HepG2 (cell line): Measurements from ENCODE around the gene IBTK. TPM values are rescaled to one million over a fixed set of nuclear protein-coding genes. Genes with fewer than 3 reads are reported as not detected.

Experiments used
- ATAC-seq: fragments of 200-7000 bp; cut with Tn5 transposase; 3 replicates; pipeline ENCODE4 v1.9.1; 2020; ENCODE audit warnings: mild to moderate bottlenecking, moderate library complexity
- BruUV-seq: library from RNA; stranded (reverse); fragments of 400-500 nt; replicated peaks from 2 replicates; lab custom pipeline; 2021; lab: Mats Ljungman, UMichigan
- CTCF ChIA-PET: fragments of 300-600 bp; formaldehyde crosslinking; extraction: SDS; loops from one replicate; lab custom pipeline; 2021; ENCODE audit warnings: low total read pairs, inconsistent platforms, low intra/inter-chr PET ratio; lab: Yijun Ruan, JAX
- POLR2A ChIA-PET: fragments of 350-600 bp; sonication (Branson Sonifier 250); formaldehyde crosslinking; loops from one replicate; lab custom pipeline; 2020; ENCODE audit warnings: antibody characterized with exemption, inconsistent platforms; lab: Yijun Ruan, JAX
- DNase-seq: peaks from one replicate; pipeline ENCODE4 v3.0.0-alpha.2; 2015; ENCODE audit warnings: low spot score
- FAIRE-seq: peaks from 3 replicates; lab custom pipeline; 2011; peaks lifted over from hg19 to GRCh38; lab: Jason Lieb, UNC
- H2AFZ ChIP-seq: one replicate; pipeline ENCODE4 v1.6.1; 2011; ENCODE audit warnings: low read length, inconsistent platforms
- H3K27ac ChIP-seq: fragments of 300-600 bp; 3 replicates; pipeline ENCODE4 v1.8.0; 2011; ENCODE audit warnings: mixed run types, mild to moderate bottlenecking, mixed read lengths, low read length, inconsistent platforms; ENCODE audit not compliant: insufficient read depth; ENCODE audit errors: extremely low read length
- H3K27me3 ChIP-seq, 2 experiments: fragments of 200-600 bp in 1 of 2; 2 replicates in 1 of 2; 3 replicates in 1 of 2; pipeline versions ENCODE4 v1.6.0 to v1.8.0; 2011; ENCODE audit warnings: low read length in 2 of 2, mild to moderate bottlenecking in 2 of 2, moderate library complexity in 2 of 2, inconsistent platforms in 1 of 2; ENCODE audit not compliant: insufficient read depth in 2 of 2, control insufficient read depth in 1 of 2
- H3K36me3 ChIP-seq, 2 experiments: fragments of 200-600 bp in 1 of 2; replicated peaks in 1 of 2; 2 replicates in 1 of 2; 3 replicates in 1 of 2; pipeline versions ENCODE4 v1.5.1 to v1.8.0; 2011; ENCODE audit warnings: low read length in 2 of 2, inconsistent platforms in 1 of 2; ENCODE audit not compliant: insufficient read depth in 2 of 2, control insufficient read depth in 1 of 2
- H3K4me1 ChIP-seq: 2 replicates; pipeline ENCODE4 v1.5.1; 2012; ENCODE audit warnings: low read length, inconsistent platforms; ENCODE audit not compliant: insufficient read depth
- H3K4me2 ChIP-seq: 2 replicates; pipeline ENCODE4 v1.6.0; 2011; ENCODE audit warnings: low read depth, low read length, inconsistent platforms
- H3K4me3 ChIP-seq, 3 experiments: fragments of 200-600 bp in 1 of 3; sonication (generic), shearing (Covaris generic) in 1 of 3; replicated peaks in 1 of 3; 2 replicates each; pipeline ENCODE4 v1.5.1; 2011 to 2016; ENCODE audit warnings: low read length in 3 of 3, inconsistent platforms in 2 of 3, low read depth in 2 of 3, mild to moderate bottlenecking in 2 of 3, control low read depth in 1 of 3, mixed read lengths in 1 of 3; ENCODE audit not compliant: insufficient read depth in 1 of 3
- H3K79me2 ChIP-seq: one replicate; pipeline ENCODE4 v1.6.1; 2011; ENCODE audit warnings: low read length, inconsistent platforms; ENCODE audit not compliant: insufficient read depth
- H3K9ac ChIP-seq: 2 replicates; pipeline ENCODE4 v1.6.0; 2011; ENCODE audit warnings: mild to moderate bottlenecking, low read depth, low read length, inconsistent platforms; ENCODE audit not compliant: insufficient read depth
- H3K9me3 ChIP-seq: 2 replicates; pipeline ENCODE4 v1.5.1; 2012; ENCODE audit warnings: mild to moderate bottlenecking, low read length
- H4K20me1 ChIP-seq: 2 replicates; pipeline ENCODE4 v1.6.0; 2011; ENCODE audit warnings: inconsistent platforms, mild to moderate bottlenecking, low read length, moderate library complexity; ENCODE audit not compliant: insufficient read depth
- ARNTL ChIP-seq: sonication (generic); formaldehyde crosslinking; IDR thresholded peaks from 2 replicates; pipeline ENCODE4 v1.4.0; 2020; ENCODE audit warnings: mild to moderate bottlenecking, missing genetic modification reagents
- CSRNP2 ChIP-seq: sonication (generic); formaldehyde crosslinking; conservative IDR thresholded peaks from 2 replicates; pipeline ENCODE4 v1.8.0; 2022; ENCODE audit warnings: low read depth, missing genetic modification reagents
- EEA1 ChIP-seq: sonication (generic); formaldehyde crosslinking; IDR thresholded peaks from 2 replicates; pipeline ENCODE4 v1.5.1; 2020; ENCODE audit warnings: mild to moderate bottlenecking, missing genetic modification reagents, borderline replicate concordance
- FOXJ3 ChIP-seq: sonication (generic); formaldehyde crosslinking; IDR thresholded peaks from 2 replicates; pipeline ENCODE4 v1.4.0; 2020; ENCODE audit warnings: missing genetic modification reagents, mild to moderate bottlenecking, borderline replicate concordance
- GATAD2A ChIP-seq: IDR thresholded peaks from 2 replicates; pipeline ENCODE4 v1.6.1; 2016
- GTF2F1 ChIP-seq: fragments of 150-350 bp; IDR thresholded peaks from 2 replicates; pipeline ENCODE4 v1.6.1; 2014; ENCODE audit warnings: low read length
- HOXA5 ChIP-seq: sonication (generic); formaldehyde crosslinking; IDR thresholded peaks from 2 replicates; pipeline ENCODE4 v1.4.0; 2020; ENCODE audit warnings: missing genetic modification reagents
- IKZF4 ChIP-seq: sonication (generic); formaldehyde crosslinking; IDR thresholded peaks from 2 replicates; pipeline ENCODE4 v1.5.1; 2020; ENCODE audit warnings: borderline replicate concordance, mild to moderate bottlenecking, low read depth, missing genetic modification reagents; ENCODE audit errors: not compliant biosample characterization
- KAT8 ChIP-seq: IDR thresholded peaks from 2 replicates; pipeline ENCODE4 v1.6.1; 2016; ENCODE audit warnings: missing genetic modification reagents, missing compliant biosample characterization
- MED13 ChIP-seq: sonication (generic); formaldehyde crosslinking; IDR thresholded peaks from 2 replicates; pipeline ENCODE4 v1.5.0; 2020; ENCODE audit warnings: missing genetic modification reagents
- POLR2A ChIP-seq, 2 experiments: IDR thresholded peaks; 2 replicates each; pipeline ENCODE4 v1.6.1; 2011; ENCODE audit warnings: low read depth in 2 of 2, low read length in 2 of 2, mild to moderate bottlenecking in 1 of 2, moderate library complexity in 1 of 2; ENCODE audit not compliant: insufficient read depth in 1 of 2
- SMAD1 ChIP-seq: sonication (generic); formaldehyde crosslinking; IDR thresholded peaks from 2 replicates; pipeline ENCODE4 v1.4.0; 2020; ENCODE audit warnings: missing genetic modification reagents, low read depth, mild to moderate bottlenecking, borderline replicate concordance
- SOX13 ChIP-seq, 3 experiments: fragments of 450-650 bp in 1 of 3; sonication (generic) in 1 of 3; formaldehyde crosslinking in 1 of 3; IDR thresholded peaks in 2 of 3; conservative IDR thresholded peaks in 1 of 3; 2 replicates each; pipeline versions ENCODE4 v1.5.0 to v1.6.1; 2016 to 2020; ENCODE audit warnings: antibody characterized with exemption in 1 of 3, mild to moderate bottlenecking in 1 of 3, missing compliant biosample characterization in 1 of 3, missing genetic modification reagents in 1 of 3, moderate library complexity in 1 of 3
- ZBTB20 ChIP-seq: sonication (generic); formaldehyde crosslinking; IDR thresholded peaks from 2 replicates; pipeline ENCODE4 v1.8.1; 2023; ENCODE audit warnings: missing genetic modification reagents, low read depth, mild to moderate bottlenecking, borderline replicate concordance
- ZBTB37 ChIP-seq: sonication (generic); formaldehyde crosslinking; IDR thresholded peaks from 2 replicates; pipeline ENCODE4 v1.4.0; 2020; ENCODE audit warnings: mild to moderate bottlenecking, missing genetic modification reagents
- ZNF530 ChIP-seq: sonication (generic); formaldehyde crosslinking; IDR thresholded peaks from 2 replicates; pipeline ENCODE4 v1.5.0; 2020; ENCODE audit warnings: low read depth, mild to moderate bottlenecking, missing genetic modification reagents
- ZNF850 ChIP-seq: sonication (generic); formaldehyde crosslinking; conservative IDR thresholded peaks from 2 replicates; pipeline ENCODE4 v1.9.0; 2021; ENCODE audit warnings: mild to moderate bottlenecking, missing genetic modification reagents
- WGBS: methylation state at CpG from one replicate; pipeline ENCODE4 v1.1.6; 2017; ENCODE audit warnings: low lambda C conversion rate; 5-methylcytosine and 5-hydroxymethylcytosine counted together
- in situ Hi-C: cut with HindIII; loops from 2 replicates; pipeline ENCODE4 v1.10.0; 2017; ENCODE audit warnings: low pct_unique_long_range_greater_than_20kb; ENCODE audit not compliant: extremely low pct_ligation_motif_present
- intact Hi-C: fragments of 100-400 bp; cut with micrococcal nuclease; formaldehyde crosslinking; loops from one replicate; pipeline ENCODE4 v1.10.0; 2022; ENCODE audit not compliant: unreplicated experiment
- polyA plus RNA-seq, 8 experiments: library from polyadenylated mRNA; depleted of rRNA in 3 of 8; stranded (reverse) in 7 of 8; unstranded in 1 of 8; fragments of >200 nt; fragmentation: Illumina TruSeq in 4 of 8; extraction: Trizol in 4 of 8; gene quantifications; 2 replicates each; pipeline versions ENCODE4 v1.2.1 to v1.2.3, GENCODE V29; 2011 to 2016; ENCODE audit warnings: low read depth in 4 of 8, missing spikeins in 1 of 8, mixed read lengths in 1 of 8; ENCODE audit not compliant: insufficient read depth in 1 of 8
- total RNA-seq, 5 experiments: library from RNA; depleted of rRNA; stranded (reverse); fragments of >200 nt; fragmentation: Illumina TruSeq; extraction: Trizol; gene quantifications; 2 replicates each; pipeline ENCODE4 v1.2.3, GENCODE V29; 2016; ENCODE audit warnings: low read depth in 1 of 5
- TF ChIP-seq, protein P1 (sequence below): sonication (generic); formaldehyde crosslinking; IDR thresholded peaks from 2 replicates; pipeline ENCODE4 v1.4.0; 2020; ENCODE audit warnings: missing genetic modification reagents

The IBTK gene
- total and polyA plus RNA-seq, 2 of the 13 experiments (the other 11 are each of a cell fraction or from before 2014, with no cell fraction given) = 23.8 to 60.0 TPM

GRCh38 chr6:82248273-82248735, 760 bp upstream of the IBTK start:
- in situ Hi-C loops = loop anchor here (5.0 to 25.0 kb wide), 2 partner anchors 819 to 939 kb away; partner anchors contain the start of genes DOP1A, PGM3, RWDD2A and UBE3D
- H3K27ac ChIP-seq = peak overlapping the region; percentile 100
- peaks cover 0 to 10% of the 10 kb centered on the region in 2 experiments; a peak in 2 of 5 replicates for H3K36me3 ChIP-seq
- peak overlapping the region; percentile 98 for H3K9ac ChIP-seq
- DNase-seq = peak; percentile 90
- ATAC-seq = peak; percentile 74
- H3K9me3 ChIP-seq = no peaks in the 10 kb centered on the region
- peaks cover 38% of the 10 kb centered on the region for H3K79me2 ChIP-seq
- CTCF ChIA-PET = no interaction called here
- no peaks in the 10 kb centered on the region; a peak in 1 of 5 replicates for H3K27me3 ChIP-seq
- POLR2A ChIA-PET = interaction anchor here (0.7 to 3.9 kb wide), 11 partner anchors 9 to 945 kb away, joined by 3 to 43 read pairs (median 4); partner anchors contain the start of genes DOP1A, PGM3, RWDD2A and TENT5A
- peak overlapping the region; percentile 73 to 87 (median 83) for H3K4me3 ChIP-seq
- H3K4me2 ChIP-seq = peak overlapping the region; percentile 99
- peak; percentile 39 for FAIRE-seq
- WGBS = 0% methylated on average over 9 of the region's 10 CpGs
- intact Hi-C loops = loop anchor here (5.0 to 10.0 kb wide), 5 partner anchors 164 to 944 kb away; partner anchors contain the start of genes DOP1A, PGM3, RWDD2A and UBE3D
- TSS peak; percentile 88 for BruUV-seq
- peaks cover 43% of the 10 kb centered on the region for H3K4me1 ChIP-seq
- peak overlapping the region; percentile 45 for H2AFZ ChIP-seq
- peaks cover 26% of the 10 kb centered on the region for H4K20me1 ChIP-seq
- TF ChIP-seq FOXJ3 (CRISPR knock-in tag) = no peak
- no peak for TF ChIP-seq SOX13 (IDR thresholded peaks at IDR 0.05)
- TF ChIP-seq SOX13 (CRISPR knock-in tag; conservative IDR thresholded peaks at IDR 0.05 in 1 of 2, IDR thresholded peaks at IDR 0.05 in 1 of 2) = peak in 1 of 2 experiments; percentile 38; a peak in 2 of 4 replicates
- TF ChIP-seq HOXA5 (CRISPR knock-in tag) = peak; percentile 72; the same call in 1 of the 2 replicates
- TF ChIP-seq EEA1 (CRISPR knock-in tag) = no peak
- TF ChIP-seq GATAD2A (CRISPR knock-in tag) = peak; percentile 84
- no peak for TF ChIP-seq ZBTB37 (CRISPR knock-in tag)
- TF ChIP-seq CSRNP2 (CRISPR knock-in tag) = no peak
- TF ChIP-seq, protein P1, sequence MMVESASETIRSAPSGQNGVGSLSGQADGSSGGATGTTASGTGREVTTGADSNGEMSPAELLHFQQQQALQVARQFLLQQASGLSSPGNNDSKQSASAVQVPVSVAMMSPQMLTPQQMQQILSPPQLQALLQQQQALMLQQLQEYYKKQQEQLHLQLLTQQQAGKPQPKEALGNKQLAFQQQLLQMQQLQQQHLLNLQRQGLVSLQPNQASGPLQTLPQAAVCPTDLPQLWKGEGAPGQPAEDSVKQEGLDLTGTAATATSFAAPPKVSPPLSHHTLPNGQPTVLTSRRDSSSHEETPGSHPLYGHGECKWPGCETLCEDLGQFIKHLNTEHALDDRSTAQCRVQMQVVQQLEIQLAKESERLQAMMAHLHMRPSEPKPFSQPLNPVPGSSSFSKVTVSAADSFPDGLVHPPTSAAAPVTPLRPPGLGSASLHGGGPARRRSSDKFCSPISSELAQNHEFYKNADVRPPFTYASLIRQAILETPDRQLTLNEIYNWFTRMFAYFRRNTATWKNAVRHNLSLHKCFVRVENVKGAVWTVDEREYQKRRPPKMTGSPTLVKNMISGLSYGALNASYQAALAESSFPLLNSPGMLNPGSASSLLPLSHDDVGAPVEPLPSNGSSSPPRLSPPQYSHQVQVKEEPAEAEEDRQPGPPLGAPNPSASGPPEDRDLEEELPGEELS (CRISPR knock-in tag) = peak; percentile 56; the same call in 1 of the 2 replicates
- TF ChIP-seq ZNF530 (CRISPR knock-in tag) = no peak
- TF ChIP-seq ARNTL (CRISPR knock-in tag) = peak; percentile 40; the same call in 1 of the 2 replicates
- peak; percentile 57 to 80 for TF ChIP-seq POLR2A (IDR thresholded peaks at IDR 0.05; ENCODE audit: insufficient read depth in 1 of 2, low read depth in 2 of 2, low read length in 2 of 2)
- TF ChIP-seq GTF2F1 = 0 out of 2 replicates have a peak, but pooled peaks have one; percentile 16
- peak; percentile 5; the same call in 1 of the 2 replicates for TF ChIP-seq ZBTB20
- TF ChIP-seq SMAD1 (CRISPR knock-in tag) = no peak
- TF ChIP-seq KAT8 (CRISPR knock-in tag) = no peak
- TF ChIP-seq IKZF4 (CRISPR knock-in tag) = no peak
- TF ChIP-seq ZNF850 = no peak
- TF ChIP-seq MED13 = 0 out of 2 replicates have a peak, but pooled peaks have one; percentile 43
